GM19468 (cell line): ENCODE results near the gene SYTL3.
A peak's percentile ranks its signal among the peaks of the same experiment; 100 is the strongest.
"Not testable (repeated sequence)": the region's sequence is repeated elsewhere in the genome, so short reads cannot be mapped to it uniquely, and the experiment has no call there.

Source experiments
- ATAC-seq: cut with Tn5 transposase; IDR thresholded peaks from one replicate; pipeline ENCODE4 v1.9.1; 2021; ENCODE audit warnings: mild to moderate bottlenecking, moderate library complexity, moderate number of reproducible peaks; ENCODE audit not compliant: unreplicated experiment; ENCODE audit errors: extremely low read depth

SYTL3 gene

DNA sequence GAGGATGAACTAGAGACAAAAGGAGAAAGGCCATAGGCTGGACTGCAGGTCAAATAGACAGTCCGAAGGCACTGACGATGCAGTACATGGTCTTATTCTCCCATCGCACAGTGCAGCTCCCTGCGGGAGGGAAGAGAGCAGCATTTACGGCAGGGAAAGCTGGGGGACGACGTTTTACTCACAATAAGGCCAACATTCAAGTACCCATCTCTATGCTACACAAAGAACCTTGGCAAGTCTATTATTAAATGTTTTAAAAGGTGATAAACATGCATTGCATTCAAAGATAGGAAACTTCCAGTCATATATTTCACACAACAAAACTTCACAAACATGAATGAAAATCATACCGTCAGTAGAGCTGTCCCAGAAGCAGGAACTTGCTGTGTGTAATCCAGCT lies 13.1 kb upstream of the SYTL3 start:
- ATAC-seq, result no peak

DNA sequence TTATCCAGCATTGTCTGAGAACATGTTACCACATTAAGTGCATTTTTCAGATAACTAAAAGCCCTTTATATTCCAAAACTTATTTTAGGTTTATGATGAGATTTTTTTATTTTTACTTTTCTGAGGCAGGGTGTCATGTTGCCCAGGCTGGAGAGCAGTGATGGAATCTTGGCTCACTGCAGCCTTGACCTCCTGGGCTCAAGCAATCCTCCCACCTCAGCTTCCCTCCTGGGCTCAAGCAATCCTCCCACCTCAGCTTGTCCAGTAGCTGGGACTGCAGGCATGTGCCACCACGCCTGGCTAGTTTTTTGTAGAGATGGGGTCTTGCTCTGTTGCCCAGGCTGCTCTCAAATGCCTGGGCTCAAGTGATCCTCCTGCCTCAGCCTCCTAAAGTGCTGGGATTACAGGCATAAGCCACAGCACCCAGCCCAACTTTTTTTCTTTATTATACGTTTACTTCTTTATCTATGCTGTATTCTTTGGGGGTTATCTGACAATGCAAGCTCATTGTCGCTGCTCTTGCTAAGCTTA lies 11.5 kb upstream of the SYTL3 start:
- no peak for ATAC-seq

DNA sequence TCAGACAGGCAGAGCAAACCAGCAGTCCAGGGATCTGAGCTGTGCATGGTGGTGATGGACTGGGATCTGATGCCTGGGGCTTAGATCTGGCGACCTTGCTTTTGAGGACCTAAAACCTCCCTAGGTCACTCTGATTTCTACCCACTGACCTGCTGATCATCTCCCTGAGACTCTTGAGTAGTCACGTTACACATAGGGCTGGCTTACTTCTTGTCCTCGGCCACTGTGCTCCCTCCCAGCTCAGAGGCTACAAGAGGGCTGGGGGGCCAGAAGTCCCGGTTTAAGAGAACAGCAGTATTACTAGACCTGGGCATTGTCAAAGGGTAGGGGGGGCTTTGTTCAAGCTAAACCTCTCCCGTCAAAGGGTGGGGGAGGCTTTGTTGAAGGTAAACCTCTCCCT lies 10.8 kb upstream of the SYTL3 start:
- no peak for ATAC-seq

DNA sequence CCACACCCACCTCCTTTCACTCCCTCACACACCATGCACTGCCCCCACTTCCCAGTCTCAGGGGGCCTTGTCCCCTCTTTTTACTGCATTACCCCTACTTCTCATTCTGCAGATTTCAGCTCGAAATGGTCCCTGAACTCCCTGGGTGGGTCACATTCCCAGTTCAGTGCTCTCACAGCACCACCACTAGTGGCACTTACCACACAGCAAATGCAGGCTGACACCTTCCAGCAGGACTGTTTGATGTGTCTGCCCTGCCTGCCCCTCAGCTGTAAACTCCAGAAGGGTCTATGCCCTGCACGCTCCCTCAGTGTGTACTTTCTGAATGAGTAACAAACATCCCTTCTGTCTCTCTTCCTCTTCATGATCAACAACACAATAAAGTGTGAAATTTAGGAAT lies 9.3 kb upstream of the SYTL3 start:
- no peak for ATAC-seq

DNA sequence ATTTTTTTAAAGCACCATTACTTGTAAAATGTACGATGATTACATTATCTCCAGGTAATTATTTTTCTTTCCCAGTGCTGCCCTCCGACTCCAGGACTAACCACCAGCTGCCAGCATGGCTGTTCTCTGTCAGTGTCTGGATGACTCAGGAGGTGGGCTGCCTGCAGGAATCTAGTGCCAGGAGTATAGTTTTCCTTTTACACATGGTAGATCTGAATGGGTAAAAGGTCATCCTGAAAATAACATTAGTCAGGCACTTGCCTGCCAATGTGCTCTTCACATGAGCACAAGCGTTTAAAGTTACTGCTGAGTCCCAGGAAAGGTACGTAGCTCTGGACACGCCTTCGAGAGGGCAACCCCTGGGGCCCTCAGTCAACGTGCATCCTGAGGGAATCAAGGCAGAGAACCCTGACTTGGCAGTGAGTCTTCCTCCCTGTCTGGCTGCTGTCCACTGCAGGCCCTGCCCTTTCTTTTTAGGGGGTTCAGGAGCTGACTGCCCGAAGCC lies 7.7 kb upstream of the SYTL3 start:
- ATAC-seq, result no peak

DNA sequence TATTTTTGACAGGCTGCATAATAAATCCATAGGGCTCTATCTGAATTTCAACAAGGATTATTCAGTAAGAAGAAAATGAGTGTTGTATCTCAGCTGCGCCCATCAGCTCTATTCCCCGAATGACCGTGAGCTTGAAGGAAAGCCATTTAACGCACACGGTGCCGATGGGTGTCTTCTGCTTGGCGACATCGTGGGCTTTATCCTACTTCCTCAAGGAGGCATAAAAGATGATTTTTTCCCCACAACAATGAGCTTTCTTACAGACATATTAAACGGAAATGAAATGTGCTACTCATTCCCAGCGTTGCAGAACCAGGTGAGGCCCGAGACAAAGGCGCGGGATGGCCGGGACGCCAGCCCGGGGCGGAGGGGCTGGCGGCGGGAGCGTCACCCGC lies 6.0 kb upstream of the SYTL3 start:
- ATAC-seq, result no peak

DNA sequence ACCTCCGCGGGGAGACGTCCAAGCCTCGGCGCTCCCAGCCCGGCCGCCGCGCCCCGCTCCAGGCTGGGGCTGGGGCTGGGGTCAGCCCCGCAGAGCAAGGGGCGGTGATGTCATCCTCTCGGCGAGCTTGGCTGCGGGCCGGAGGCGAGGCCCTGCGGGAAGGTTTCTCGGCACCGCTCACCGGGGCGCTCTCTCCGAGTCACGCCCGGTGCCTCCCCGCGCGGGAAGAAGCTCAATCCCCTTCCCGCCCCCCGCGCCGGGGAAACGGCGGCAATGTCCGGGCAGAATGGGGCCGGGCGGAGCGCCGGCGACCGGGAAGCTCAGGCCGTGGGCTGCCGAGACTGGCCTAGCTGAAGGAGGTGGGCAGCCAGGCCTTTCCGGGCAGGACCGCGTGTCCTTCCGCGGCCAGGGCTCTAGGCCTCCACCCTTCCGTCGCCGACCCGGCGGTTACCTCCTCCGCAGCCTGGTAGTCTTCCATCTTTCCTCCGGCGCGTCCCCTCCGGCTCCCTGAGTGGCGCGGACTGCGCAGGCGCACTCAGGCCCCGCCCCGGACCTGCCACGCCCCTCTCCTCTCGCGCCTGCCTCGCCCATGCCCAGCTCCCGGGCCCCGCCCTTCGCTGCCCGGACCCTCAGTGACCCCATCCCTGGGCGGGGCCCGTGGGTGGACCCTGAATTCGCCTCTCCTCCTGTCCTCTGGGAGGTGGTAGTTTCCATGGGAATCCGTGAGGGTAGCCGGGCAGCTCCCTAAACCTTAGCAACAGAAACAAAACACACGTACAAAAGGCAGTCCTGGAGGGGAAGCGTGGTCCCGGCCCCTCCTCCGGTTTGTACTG lies 5.4 kb upstream of the SYTL3 start, which contains the start of gene DYNLT1:
Gene DYNLT1 (minus strand): TSS at position 513 of the 833 bp plus-strand sequence. CDS start 35 bp downstream, at position 478.
- ATAC-seq, result peak; percentile 18

DNA sequence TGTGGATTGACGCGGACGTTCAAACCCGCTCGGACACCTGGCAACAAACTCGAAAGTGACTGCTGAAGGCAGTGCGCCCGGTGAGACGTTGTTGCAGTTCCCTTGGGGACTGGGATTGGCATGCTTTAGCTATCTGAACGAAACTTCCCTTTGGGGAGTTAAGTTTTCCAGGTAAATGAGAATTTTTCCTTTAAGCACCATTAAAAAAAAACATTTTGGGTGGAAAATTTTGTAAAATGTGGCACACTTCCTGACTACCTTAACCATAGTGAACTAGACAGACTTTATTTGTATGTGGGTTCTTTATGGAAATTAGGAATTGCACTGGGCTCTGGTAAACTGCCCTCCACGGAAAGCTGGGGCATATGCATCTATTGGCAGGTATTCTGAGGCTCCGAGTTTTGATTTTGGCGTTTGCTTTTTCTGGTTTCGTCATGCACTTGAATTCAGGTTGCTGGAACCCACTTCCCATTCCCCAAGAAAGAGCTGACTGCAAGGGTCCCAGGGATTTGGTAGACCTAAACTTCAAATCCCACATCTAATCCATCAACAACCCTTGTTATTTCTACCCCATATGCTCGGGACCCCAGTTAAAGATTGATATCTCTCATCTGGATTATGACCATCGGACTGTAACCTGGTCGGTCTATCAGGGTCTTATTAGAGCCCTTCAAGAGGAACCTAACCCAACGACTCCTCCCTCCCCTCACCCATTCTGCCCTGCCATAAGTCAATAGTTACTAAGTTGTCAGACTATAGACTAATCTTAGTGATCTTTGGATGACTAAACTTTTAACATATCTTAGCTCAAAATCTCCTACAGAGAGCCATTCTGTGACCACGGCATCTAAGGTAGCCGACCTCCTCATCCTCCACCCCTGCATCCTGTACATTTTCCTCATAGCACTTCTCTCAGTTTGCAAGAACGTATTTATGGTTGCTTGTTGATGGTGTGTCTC lies 4.5 kb upstream of the SYTL3 start:
- ATAC-seq, result no peak

DNA sequence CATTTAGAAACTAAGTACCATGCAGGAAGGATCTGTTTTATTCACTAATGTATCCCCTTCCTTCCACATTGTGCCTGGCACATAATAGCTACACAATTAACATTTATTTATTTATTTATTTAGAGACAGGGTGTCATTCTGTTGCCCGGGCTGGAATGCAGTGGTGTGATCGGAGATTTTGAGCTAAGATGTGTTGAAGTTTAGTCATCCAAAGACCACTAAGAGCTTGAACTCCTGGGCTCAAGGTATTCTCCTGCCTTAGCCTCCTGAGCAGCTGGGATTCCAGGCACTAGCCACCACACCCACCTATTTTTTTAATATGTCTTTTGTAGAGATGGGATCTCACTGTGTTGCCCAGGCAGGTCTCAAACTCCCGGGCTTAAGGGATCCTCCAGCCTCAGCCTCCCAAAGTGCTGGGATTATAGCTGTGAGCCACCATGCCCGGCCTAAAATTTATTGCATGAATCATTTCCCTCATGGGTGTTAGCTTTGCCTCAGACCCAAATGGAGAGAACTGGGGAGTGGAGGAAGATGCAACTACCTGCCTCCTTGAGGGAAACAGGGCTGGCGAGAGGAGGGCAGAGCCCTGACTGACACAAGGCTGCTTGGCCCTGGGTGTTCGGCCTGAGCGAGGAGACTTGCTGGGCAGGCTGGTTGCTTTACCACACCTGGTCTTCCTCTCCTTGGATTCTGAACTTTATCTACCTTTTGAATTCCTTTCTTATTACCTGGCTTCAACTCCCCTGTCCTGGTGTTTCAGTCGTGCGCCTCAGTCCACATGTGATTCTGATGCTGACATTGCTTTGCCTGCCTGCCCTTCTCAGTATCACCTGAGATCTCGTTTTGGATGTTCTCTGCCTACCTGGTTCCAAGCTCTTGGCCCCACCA lies 3.6 kb upstream of the SYTL3 start:
- ATAC-seq, result no peak

DNA sequence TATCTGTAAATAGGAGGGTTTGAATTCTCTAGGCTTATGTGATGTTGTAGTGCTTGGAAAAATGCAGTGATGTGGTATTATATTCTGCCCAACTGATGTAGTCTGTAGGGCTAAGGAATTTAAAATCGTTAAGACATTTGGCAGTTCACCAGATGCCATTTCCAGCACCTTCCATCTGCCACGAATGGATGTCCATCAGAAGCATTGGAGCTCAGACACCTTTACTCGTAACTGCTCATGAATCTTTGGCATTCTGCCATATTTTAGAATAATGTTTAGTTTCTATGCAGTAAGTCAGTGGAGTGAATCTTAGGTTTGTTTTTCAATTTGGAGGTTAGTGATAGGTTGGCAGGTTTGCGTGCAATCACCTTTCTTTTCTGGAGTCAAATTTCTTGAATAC lies 2.4 kb upstream of the SYTL3 start:
- ATAC-seq, result no peak

DNA sequence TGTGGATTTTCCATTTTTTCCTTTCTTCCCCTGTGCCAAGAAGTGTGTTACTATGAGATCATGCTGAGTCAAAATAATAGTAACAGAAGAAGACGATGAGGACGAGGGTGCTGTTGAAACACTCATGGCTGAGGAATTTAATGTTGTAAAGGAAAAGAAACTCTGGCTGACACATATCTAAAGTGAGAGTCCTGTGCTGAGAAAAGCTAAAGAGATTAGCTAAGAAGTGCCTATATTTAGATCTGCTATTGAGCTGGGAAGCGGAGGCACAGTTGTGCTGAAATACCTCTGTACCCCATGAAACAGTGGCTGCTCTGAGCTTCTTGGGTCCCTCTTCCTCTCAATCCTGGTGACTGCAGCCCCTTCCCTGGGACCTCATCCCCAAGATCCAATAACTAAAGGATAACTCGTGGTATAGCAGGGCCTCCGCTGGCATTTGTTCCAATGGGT lies 1.1 kb upstream of the SYTL3 start:
- no peak for ATAC-seq

DNA sequence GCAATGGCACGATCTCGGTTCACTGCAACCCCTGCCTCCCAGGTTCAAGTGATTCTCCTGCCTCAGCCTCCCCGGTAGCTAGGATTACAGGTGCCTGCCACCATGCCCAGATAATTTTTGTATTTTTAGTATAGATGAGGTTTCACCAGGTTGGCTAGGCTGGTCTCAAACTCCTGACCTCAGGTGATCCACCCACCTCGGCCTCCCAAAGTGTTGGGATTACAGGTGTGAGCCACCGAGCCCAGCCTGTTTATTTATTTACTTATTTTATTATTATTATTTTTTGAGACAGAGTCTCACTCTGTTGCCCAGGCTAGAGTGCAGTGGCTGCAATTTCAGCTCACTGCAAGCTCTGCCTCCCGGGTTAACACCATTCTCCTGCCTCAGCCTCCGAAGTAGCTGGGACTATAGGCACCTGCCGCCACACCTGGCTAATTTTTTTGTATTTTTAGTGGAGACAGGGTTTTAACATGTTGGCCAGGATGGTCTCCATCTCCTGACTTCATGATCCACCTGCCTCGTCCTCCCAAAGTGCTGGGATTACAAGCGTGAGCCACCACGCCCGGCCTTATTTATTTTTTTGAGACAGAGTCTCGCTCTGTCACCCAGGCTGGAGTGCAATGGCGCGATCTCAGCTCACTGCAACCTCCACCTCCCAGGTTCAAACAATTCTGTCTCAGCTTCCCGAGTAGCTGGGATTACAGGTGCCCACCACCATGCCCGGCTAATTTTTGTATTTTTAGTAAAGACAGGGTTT lies 2.3 kb downstream of the SYTL3 start:
- not testable (repeated sequence) for ATAC-seq

DNA sequence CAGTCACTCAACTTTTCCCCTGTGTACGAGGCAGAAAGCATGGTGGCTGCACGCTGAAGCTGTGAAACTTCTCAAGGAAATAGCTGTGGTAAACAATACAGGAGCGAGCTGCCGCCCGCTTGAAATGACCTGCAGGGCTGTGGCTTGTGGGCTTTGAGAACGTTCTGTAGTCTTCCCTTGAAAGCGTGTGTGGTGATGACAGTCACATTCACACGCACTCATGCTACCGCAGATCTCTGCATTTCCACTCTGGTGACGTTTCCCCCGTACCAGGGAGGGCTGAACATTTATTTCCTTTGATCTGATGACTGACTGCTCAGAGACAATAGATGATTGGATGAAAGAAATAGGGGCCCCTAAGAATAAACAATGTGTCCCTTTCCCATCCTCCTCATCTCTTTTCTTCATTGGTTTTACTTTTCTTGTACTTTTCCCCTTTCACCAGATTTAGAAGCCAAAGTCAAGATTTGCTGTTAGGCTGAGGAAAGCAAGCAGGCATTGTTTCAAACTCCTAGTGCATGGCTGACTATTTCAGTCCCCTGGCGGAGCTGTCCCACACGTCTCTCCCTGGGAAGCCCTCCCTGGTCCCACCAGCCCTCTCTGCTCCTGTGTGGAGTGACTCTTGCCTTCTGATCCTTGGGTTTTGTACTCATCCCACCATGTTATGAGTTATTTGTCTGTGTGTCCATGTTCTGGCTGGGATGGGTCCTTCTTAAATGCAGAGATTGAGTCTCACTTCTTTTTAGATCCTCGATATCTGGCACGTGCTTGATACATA lies 3.9 kb downstream of the SYTL3 start:
- ATAC-seq, result peak; percentile 49

DNA sequence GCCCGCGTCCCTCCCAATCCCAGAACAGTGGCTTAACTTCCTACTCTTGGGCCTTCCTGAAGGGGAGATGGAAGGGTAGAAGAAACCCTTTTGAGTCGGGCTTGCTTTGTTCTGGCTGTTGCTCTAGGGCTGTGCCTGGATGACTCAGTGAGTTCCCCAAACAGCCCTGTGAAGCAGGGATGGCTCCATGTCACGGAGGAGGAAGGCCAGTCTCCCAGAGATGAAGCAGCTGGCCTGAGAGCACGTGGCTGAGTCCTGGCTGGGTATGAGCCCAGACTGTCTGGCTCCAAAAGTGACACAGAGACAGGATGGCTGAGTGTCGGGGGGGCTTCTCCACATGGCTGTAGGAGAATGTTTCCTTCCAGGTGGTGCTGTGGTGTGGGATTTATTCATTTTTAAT lies 4.6 kb downstream of the SYTL3 start:
- no peak for ATAC-seq

DNA sequence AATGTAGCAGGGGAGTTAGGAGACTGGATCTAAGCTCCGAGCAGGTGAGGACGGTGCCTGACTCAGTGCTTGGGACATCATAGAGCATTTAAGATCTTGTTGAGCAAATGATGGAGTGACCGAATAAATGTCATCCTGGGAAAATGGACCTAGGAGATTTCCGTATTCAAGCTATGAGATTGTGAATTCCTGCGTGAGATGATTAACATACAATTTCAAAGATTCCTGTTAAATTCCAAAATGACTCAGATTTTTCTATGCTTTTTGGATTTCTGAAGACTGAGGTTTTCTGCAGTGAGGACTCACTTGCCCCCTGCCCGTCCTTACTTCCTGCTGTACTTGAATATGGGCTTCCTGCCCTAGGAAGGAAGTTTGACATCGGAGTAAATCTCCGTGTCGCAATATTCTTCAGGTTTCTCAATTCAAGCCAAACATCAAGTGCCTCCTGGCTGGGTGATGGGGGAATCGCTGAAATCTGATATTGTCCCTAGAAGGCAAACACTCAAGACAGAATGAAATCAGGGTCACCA lies 5.2 kb downstream of the SYTL3 start:
- ATAC-seq, result no peak

DNA sequence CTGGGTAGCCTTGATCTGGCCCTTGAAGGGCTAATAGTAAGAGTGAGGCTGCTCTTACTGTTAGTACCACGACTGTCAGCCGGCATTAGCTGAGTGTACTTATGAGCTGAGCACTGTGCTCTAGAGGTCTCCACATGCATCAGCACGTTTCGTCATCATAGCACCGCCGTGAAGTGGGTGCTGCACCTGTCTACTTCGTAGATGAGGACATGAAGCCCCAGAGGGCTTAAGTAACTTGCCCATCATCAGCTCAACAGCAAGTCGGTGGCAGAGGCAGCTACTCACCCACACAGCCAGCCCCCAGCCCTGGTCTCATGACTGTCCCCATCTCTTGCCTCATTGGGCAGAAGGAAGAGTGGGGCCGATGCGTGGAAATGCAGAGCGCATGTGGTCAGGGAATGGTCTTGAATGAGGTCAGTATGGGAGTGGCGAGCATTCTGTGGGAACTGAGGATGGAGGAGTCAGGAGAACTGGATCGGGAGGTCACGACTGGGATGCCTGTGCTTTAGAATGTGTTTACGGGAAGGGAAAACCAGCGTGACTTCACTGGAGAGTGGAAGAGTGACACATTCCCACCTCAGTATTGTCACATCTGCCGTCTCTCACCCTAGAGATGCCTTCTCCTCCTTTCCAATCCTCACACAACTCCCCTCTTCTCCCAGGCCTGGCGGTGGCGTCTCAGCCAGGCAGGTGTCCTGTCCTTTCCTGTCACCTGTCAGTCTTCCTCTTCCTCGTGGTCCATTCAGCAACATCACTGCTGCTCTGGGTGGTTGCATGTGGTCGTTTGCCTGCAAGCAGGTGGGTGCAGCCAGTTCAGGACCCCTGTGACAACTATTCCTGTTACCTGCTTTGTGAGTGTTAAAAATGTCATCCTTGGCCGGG lies 6.0 kb downstream of the SYTL3 start:
- no peak for ATAC-seq

DNA sequence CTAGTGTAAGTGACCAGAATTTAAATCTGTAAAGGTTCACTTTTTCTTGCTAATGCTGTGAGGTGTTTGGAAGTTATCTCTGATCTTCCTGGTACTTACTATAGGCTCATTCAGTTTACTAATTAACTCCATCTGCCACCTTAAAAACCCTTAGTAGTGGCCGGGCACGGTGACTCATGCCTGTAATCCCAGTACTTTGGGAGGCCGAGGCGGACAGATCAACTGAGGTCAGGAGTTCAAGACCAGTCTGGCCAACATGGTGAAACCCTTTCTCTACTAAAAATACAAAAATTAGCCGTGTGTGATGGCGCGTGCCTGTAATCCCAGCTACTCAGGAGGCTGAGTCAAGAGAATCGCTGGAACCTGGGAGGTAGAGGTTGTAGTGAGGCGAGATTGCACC lies 7.1 kb downstream of the SYTL3 start:
- not testable (repeated sequence) for ATAC-seq
